ENCODE results near the gene ASB5.

DNA sequence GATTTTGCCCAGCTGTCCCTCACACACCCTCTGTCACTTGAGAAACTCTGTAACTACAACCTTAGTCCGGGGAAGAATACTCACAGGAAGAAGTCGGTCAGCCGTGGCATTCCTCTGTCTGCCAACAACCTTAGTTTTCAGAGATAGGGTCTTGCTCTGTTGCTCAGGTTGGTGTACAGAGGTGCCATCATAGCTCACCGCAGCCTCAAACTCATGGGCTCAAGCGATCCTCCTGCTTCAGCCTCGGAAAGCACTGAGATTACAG lies 38.6 kb upstream of the ASB5 start:
- TF ChIP-seq, protein P1, sequence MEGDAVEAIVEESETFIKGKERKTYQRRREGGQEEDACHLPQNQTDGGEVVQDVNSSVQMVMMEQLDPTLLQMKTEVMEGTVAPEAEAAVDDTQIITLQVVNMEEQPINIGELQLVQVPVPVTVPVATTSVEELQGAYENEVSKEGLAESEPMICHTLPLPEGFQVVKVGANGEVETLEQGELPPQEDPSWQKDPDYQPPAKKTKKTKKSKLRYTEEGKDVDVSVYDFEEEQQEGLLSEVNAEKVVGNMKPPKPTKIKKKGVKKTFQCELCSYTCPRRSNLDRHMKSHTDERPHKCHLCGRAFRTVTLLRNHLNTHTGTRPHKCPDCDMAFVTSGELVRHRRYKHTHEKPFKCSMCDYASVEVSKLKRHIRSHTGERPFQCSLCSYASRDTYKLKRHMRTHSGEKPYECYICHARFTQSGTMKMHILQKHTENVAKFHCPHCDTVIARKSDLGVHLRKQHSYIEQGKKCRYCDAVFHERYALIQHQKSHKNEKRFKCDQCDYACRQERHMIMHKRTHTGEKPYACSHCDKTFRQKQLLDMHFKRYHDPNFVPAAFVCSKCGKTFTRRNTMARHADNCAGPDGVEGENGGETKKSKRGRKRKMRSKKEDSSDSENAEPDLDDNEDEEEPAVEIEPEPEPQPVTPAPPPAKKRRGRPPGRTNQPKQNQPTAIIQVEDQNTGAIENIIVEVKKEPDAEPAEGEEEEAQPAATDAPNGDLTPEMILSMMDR (conservative IDR thresholded peaks at IDR 0.05 in 1 of 2, IDR thresholded peaks at IDR 0.05 in 1 of 2; ENCODE audit: extremely low read depth in 1 of 2, insufficient read depth in 1 of 2, low read depth in 1 of 2, low read length in 2 of 2) = no peak
- TF ChIP-seq EZH2 (IDR thresholded peaks at IDR 0.05; ENCODE audit: borderline replicate concordance, low read length) = no peak

All from mammary epithelial cell (primary cell).